ENCODE data around the gene SLC24A3.

SLC24A3 gene

GRCh38 chr20:19269737-19270340, 57.4 kb downstream of the SLC24A3 start:
- DNase-seq (ENCODE audit: low spot score): no peak

- no peak for DNase-seq (ENCODE audit: low spot score)
These were observed 59.6 kb downstream of the SLC24A3 start for GRCh38 chr20:19271879-19272651.

- no peak for DNase-seq (ENCODE audit: low spot score)
These were observed 60.7 kb downstream of the SLC24A3 start for GRCh38 chr20:19272976-19273654.

- DNase-seq (ENCODE audit: low spot score): no peak
These were observed 61.6 kb downstream of the SLC24A3 start for GRCh38 chr20:19274001-19274400.

GRCh38 chr20:19274412-19275015, 62.1 kb downstream of the SLC24A3 start:
- DNase-seq (ENCODE audit: low spot score): no peak

GRCh38 chr20:19275038-19275629, 62.7 kb downstream of the SLC24A3 start:
- no peak for DNase-seq (ENCODE audit: low spot score)

GRCh38 chr20:19275630-19276071, 63.2 kb downstream of the SLC24A3 start:
- DNase-seq (ENCODE audit: low spot score): no peak

- DNase-seq (ENCODE audit: low spot score): no peak
These were observed 64.9 kb downstream of the SLC24A3 start for GRCh38 chr20:19277381-19277780.

GRCh38 chr20:19283490-19284025, 71.1 kb downstream of the SLC24A3 start:
- no peak for DNase-seq (ENCODE audit: low spot score)

GRCh38 chr20:19284400-19285178, 72.1 kb downstream of the SLC24A3 start:
- DNase-seq (ENCODE audit: low spot score): no peak

GRCh38 chr20:19285436-19285835, 73.0 kb downstream of the SLC24A3 start:
- DNase-seq (ENCODE audit: low spot score): no peak

GRCh38 chr20:19288061-19288460, 75.6 kb downstream of the SLC24A3 start:
- DNase-seq (ENCODE audit: low spot score): no peak

- no peak for DNase-seq (ENCODE audit: low spot score)
These were observed 76.2 kb downstream of the SLC24A3 start for GRCh38 chr20:19288636-19289035.

- DNase-seq (ENCODE audit: low spot score): no peak
These were observed 77.0 kb downstream of the SLC24A3 start for GRCh38 chr20:19289451-19289850.

GRCh38 chr20:19291024-19291817, 78.8 kb downstream of the SLC24A3 start:
- DNase-seq (ENCODE audit: low spot score): no peak

GRCh38 chr20:19291818-19292132, 79.3 kb downstream of the SLC24A3 start:
- no peak for DNase-seq (ENCODE audit: low spot score)

GRCh38 chr20:19292254-19292653, 79.8 kb downstream of the SLC24A3 start:
- no peak for DNase-seq (ENCODE audit: low spot score)

- DNase-seq (ENCODE audit: low spot score): no peak
These were observed 82.6 kb downstream of the SLC24A3 start for GRCh38 chr20:19295076-19295475.

GRCh38 chr20:19298652-19299051, 86.2 kb downstream of the SLC24A3 start:
- DNase-seq (ENCODE audit: low spot score): no peak

GRCh38 chr20:19300395-19300794, 88.0 kb downstream of the SLC24A3 start:
- DNase-seq (ENCODE audit: low spot score): no peak

Data from SK-N-DZ (cell line).